PC-3 (cell line): ENCODE measurements around the gene SMIM38. TPM values are rescaled to one million over a fixed set of nuclear protein-coding genes. Genes with fewer than 3 reads are reported as not detected.

Source experiments
- ATAC-seq: fragments of 200-7000 bp; cut with Tn5 transposase; 2 replicates; pipeline ENCODE4 v1.9.1; 2020; ENCODE audit warnings: mild to moderate bottlenecking, moderate library complexity
- BruUV-seq: library from RNA; stranded (reverse); fragments of 400-500 nt; replicated peaks from 2 replicates; lab custom pipeline; 2021; lab: Mats Ljungman, UMichigan
- CTCF ChIA-PET: fragments of 300-600 bp; sonication (Branson Sonifier 250); formaldehyde crosslinking; loops from one replicate; lab custom pipeline; 2022; ENCODE audit warnings: antibody characterized with exemption; lab: Charles Lee
- POLR2A ChIA-PET: fragments of 300-600 bp; sonication (Branson Sonifier 250); formaldehyde crosslinking; loops from one replicate; lab custom pipeline; 2022; ENCODE audit warnings: antibody characterized with exemption; ENCODE audit not compliant: unreplicated experiment; lab: Charles Lee
- DNase-seq: peaks from one replicate; pipeline ENCODE4 v3.0.0-alpha.2; 2015
- H2AFZ ChIP-seq: fragments of 300-600 bp; sonication (generic); 2 replicates; pipeline ENCODE4 v1.6.0; 2016; ENCODE audit warnings: antibody characterized with exemption, low read length
- H3F3A ChIP-seq: fragments of 300-600 bp; sonication (generic); one replicate; pipeline ENCODE4 v1.6.0; 2017; ENCODE audit warnings: antibody characterized with exemption, low read length, control low read depth, mild to moderate bottlenecking; ENCODE audit not compliant: unreplicated experiment
- H3K27ac ChIP-seq: fragments of 300-600 bp; sonication (generic); 2 replicates; pipeline ENCODE4 v1.5.1; 2016; ENCODE audit warnings: mild to moderate bottlenecking, low read length
- H3K27me3 ChIP-seq: fragments of 300-600 bp; sonication (generic); 2 replicates; pipeline ENCODE4 v1.6.1; 2016; ENCODE audit warnings: low read length, mixed read lengths
- H3K36me3 ChIP-seq: fragments of 300-600 bp; sonication (generic); 2 replicates; pipeline ENCODE4 v1.6.1; 2016; ENCODE audit warnings: low read depth, mixed run types, low read length, mixed read lengths
- H3K4me1 ChIP-seq: fragments of 300-600 bp; sonication (generic); 2 replicates; pipeline ENCODE4 v1.5.1; 2016; ENCODE audit warnings: low read length; ENCODE audit not compliant: insufficient read depth
- H3K4me2 ChIP-seq: fragments of 300-600 bp; sonication (generic); 2 replicates; pipeline ENCODE4 v1.6.0; 2016; ENCODE audit warnings: low read length
- H3K4me3 ChIP-seq: fragments of 300-600 bp; sonication (generic); 2 replicates; pipeline ENCODE4 v1.5.1; 2016; ENCODE audit warnings: mild to moderate bottlenecking, low read length, mixed read lengths
- H3K79me2 ChIP-seq: fragments of 300-600 bp; sonication (generic); 2 replicates; pipeline ENCODE4 v1.6.1; 2017; ENCODE audit warnings: low read length, mixed read lengths
- H3K9ac ChIP-seq: fragments of 300-600 bp; sonication (generic); 2 replicates; pipeline ENCODE4 v1.6.0; 2016; ENCODE audit warnings: mild to moderate bottlenecking, low read length
- H3K9me2 ChIP-seq: fragments of 300-600 bp; sonication (generic); replicated peaks from 2 replicates; pipeline ENCODE4 v1.6.1; 2016; ENCODE audit warnings: mixed run types, low read length, mixed read lengths
- H3K9me3 ChIP-seq: fragments of 300-600 bp; sonication (generic); 2 replicates; pipeline ENCODE4 v1.6.1; 2016; ENCODE audit warnings: low read length, mixed read lengths
- H4K20me1 ChIP-seq: fragments of 300-600 bp; sonication (generic); 2 replicates; pipeline ENCODE4 v1.6.1; 2016; ENCODE audit warnings: low read length, mixed read lengths
- EZH2 ChIP-seq: fragments of 300-600 bp; sonication (generic); IDR thresholded peaks from one replicate; pipeline ENCODE4 v1.6.1; 2017; ENCODE audit warnings: antibody characterized with exemption, mild to moderate bottlenecking, low read length; ENCODE audit not compliant: unreplicated experiment
- EZH2phosphoT487 ChIP-seq: fragments of 300-600 bp; sonication (generic); IDR thresholded peaks from 2 replicates; pipeline ENCODE4 v1.6.1; 2018; ENCODE audit warnings: mild to moderate bottlenecking, antibody characterized with exemption, low read length, borderline replicate concordance
- intact Hi-C: fragments of 100-400 bp; cut with micrococcal nuclease; formaldehyde crosslinking; loops from 2 replicates; pipeline ENCODE4 v1.9.0; 2023
- total RNA-seq: library from RNA; depleted of rRNA; stranded (reverse); fragments of >200 nt; gene quantifications from 2 replicates; pipeline ENCODE4 v1.2.3, GENCODE V29; 2014
- TF ChIP-seq, protein P1 (sequence below): fragments of 300-600 bp; sonication (generic); conservative IDR thresholded peaks from 2 replicates; pipeline ENCODE4 v1.5.1; 2017; ENCODE audit warnings: antibody characterized with exemption, low read depth, mild to moderate bottlenecking, low read length

Gene SMIM38
- total RNA-seq, 1 experiment from 2014 or later = 0.04 TPM

DNA sequence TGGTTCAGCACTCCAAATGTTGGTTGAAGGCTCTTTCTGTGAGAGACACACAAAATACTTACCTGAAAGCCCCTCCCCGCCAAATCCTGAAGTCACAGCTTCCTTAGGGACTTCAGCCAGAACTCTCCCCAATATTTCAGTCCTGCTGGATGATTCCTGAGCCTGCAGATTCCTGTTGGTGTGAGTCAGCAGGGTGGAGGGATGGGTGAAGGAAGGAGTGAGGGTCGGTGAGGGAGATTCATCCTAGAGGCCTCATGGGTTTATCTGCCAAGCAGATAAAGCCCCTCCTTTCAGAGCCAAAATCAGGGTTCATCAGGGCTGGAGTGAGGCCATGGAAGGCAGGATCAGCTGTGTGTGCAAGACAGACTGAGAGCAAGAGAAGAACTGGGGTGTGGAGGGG lies 37.9 kb downstream of the SMIM38 start:
- Histone ChIP-seq H3K4me2 (no peak overlapping the region), H3K27me3 (no peaks in the 10 kb centered on the region), H3K9ac (no peak overlapping the region), H3K4me1 (no peaks in the 10 kb centered on the region), H3K9me2 (no peaks in the 10 kb centered on the region), H3K79me2 (no peaks in the 10 kb centered on the region), H4K20me1 (no peaks in the 10 kb centered on the region), H2AFZ (no peak overlapping the region), H3F3A (no peaks in the 10 kb centered on the region), H3K9me3 (no peaks in the 10 kb centered on the region), H3K4me3 (no peak overlapping the region), H3K36me3 (no peaks in the 10 kb centered on the region), H3K27ac (no peak overlapping the region)
- TF ChIP-seq EZH2 = no peak
- no peak for TF ChIP-seq EZH2phosphoT487
- TF ChIP-seq, protein P1, sequence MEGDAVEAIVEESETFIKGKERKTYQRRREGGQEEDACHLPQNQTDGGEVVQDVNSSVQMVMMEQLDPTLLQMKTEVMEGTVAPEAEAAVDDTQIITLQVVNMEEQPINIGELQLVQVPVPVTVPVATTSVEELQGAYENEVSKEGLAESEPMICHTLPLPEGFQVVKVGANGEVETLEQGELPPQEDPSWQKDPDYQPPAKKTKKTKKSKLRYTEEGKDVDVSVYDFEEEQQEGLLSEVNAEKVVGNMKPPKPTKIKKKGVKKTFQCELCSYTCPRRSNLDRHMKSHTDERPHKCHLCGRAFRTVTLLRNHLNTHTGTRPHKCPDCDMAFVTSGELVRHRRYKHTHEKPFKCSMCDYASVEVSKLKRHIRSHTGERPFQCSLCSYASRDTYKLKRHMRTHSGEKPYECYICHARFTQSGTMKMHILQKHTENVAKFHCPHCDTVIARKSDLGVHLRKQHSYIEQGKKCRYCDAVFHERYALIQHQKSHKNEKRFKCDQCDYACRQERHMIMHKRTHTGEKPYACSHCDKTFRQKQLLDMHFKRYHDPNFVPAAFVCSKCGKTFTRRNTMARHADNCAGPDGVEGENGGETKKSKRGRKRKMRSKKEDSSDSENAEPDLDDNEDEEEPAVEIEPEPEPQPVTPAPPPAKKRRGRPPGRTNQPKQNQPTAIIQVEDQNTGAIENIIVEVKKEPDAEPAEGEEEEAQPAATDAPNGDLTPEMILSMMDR = no peak
- intact Hi-C loops = no loop called here
- DNase-seq = peak; percentile 14
- no peak for ATAC-seq
- ChIA-PET CTCF (no interaction called here), POLR2A (no interaction called here)
- no TSS peak for BruUV-seq

GRCh38 chr11:69194396-69194795 lies 38.7 kb downstream of the SMIM38 start:
- ChIA-PET POLR2A (no interaction called here), CTCF (no interaction called here)
- intact Hi-C loops = no loop called here
- DNase-seq = no peak
- Histone ChIP-seq H2AFZ (no peak overlapping the region), H3K36me3 (no peaks in the 10 kb centered on the region), H3K27ac (no peak overlapping the region), H3K79me2 (no peaks in the 10 kb centered on the region), H3K27me3 (no peaks in the 10 kb centered on the region), H4K20me1 (no peaks in the 10 kb centered on the region), H3F3A (no peaks in the 10 kb centered on the region), H3K9me2 (no peaks in the 10 kb centered on the region), H3K4me1 (no peaks in the 10 kb centered on the region), H3K9me3 (no peaks in the 10 kb centered on the region), H3K4me3 (no peak overlapping the region), H3K4me2 (no peak overlapping the region), H3K9ac (no peak overlapping the region)
- TF ChIP-seq, protein P1 = no peak
- no peak for TF ChIP-seq EZH2
- TF ChIP-seq EZH2phosphoT487 = no peak
- no peak for ATAC-seq
- BruUV-seq = no TSS peak

DNA sequence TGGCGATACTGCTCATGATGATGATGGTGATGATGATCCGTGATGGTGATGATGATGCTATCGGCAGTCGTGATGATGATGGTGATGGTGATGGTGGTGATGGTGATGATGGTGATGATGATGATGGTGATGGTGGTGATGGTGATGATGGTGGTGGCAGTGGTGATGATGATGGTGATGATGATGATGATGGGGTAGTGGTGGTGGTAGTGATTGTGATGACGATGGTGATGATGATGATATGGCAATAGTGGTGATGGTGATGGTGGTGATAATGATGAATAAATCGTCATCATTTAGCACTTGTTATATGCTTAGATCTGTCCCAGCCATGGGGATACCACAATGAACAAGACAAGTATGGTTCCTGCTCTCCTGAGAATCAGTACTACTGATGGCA lies 39.2 kb downstream of the SMIM38 start:
- Histone ChIP-seq H3K4me3 (no peak overlapping the region), H3K9me2 (no peaks in the 10 kb centered on the region), H3K27me3 (no peaks in the 10 kb centered on the region), H3K4me1 (no peaks in the 10 kb centered on the region), H3K36me3 (no peaks in the 10 kb centered on the region), H3F3A (no peaks in the 10 kb centered on the region), H3K79me2 (no peaks in the 10 kb centered on the region), H3K9me3 (no peaks in the 10 kb centered on the region), H3K27ac (no peak overlapping the region), H2AFZ (no peak overlapping the region), H3K9ac (no peak overlapping the region), H4K20me1 (no peaks in the 10 kb centered on the region), H3K4me2 (no peak overlapping the region)
- no peak for ATAC-seq
- no peak for DNase-seq
- intact Hi-C loops = no loop called here
- BruUV-seq = no TSS peak
- CTCF ChIA-PET = no interaction called here
- TF ChIP-seq, protein P1 = no peak
- TF ChIP-seq EZH2 = no peak
- no peak for TF ChIP-seq EZH2phosphoT487
- POLR2A ChIA-PET = no interaction called here
